RWPE2 (cell line): Measurements from ENCODE around the gene CUL5.

Experiments used
- ATAC-seq: fragments of 200-7000 bp; cut with Tn5 transposase; 3 replicates; pipeline ENCODE4 v1.9.1; 2021; ENCODE audit warnings: low read depth
- DNase-seq: peaks from one replicate; pipeline ENCODE4 v3.0.0-alpha.2; 2020; ENCODE audit warnings: low spot score
- H3K27ac ChIP-seq: fragments of 450-650 bp; 2 replicates; pipeline ENCODE4 v1.5.1; 2017; ENCODE audit warnings: mild to moderate bottlenecking; ENCODE audit not compliant: poor library complexity, severe bottlenecking
- H3K27me3 ChIP-seq: fragments of 250-450 bp; sonication (Bioruptor Pico); 2 replicates; pipeline ENCODE4 v1.5.1; 2021; ENCODE audit warnings: mild to moderate bottlenecking, moderate library complexity; ENCODE audit not compliant: insufficient read depth, poor library complexity, severe bottlenecking
- H3K36me3 ChIP-seq: fragments of 250-450 bp; sonication (Bioruptor Pico); 2 replicates; pipeline ENCODE4 v1.5.1; 2020; ENCODE audit warnings: low read depth, mild to moderate bottlenecking, moderate library complexity
- H3K4me1 ChIP-seq: fragments of 250-450 bp; sonication (Bioruptor Pico); 2 replicates; pipeline ENCODE4 v1.5.1; 2021; ENCODE audit warnings: mild to moderate bottlenecking, moderate library complexity; ENCODE audit not compliant: insufficient read depth, poor library complexity, severe bottlenecking
- H3K4me3 ChIP-seq: fragments of 250-450 bp; sonication (Bioruptor Pico); 2 replicates; pipeline ENCODE4 v1.5.1; 2021; ENCODE audit warnings: mild to moderate bottlenecking, moderate library complexity; ENCODE audit not compliant: severe bottlenecking
- H3K9me3 ChIP-seq: fragments of 250-450 bp; sonication (Bioruptor Pico); 2 replicates; pipeline ENCODE4 v1.5.1; 2021; ENCODE audit warnings: mild to moderate bottlenecking, moderate library complexity; ENCODE audit not compliant: severe bottlenecking
- TF ChIP-seq, protein P1 (sequence below): fragments of 450-650 bp; IDR thresholded peaks from one replicate; pipeline ENCODE4 v1.5.1; 2017; ENCODE audit warnings: mild to moderate bottlenecking, moderate library complexity; ENCODE audit not compliant: poor library complexity, severe bottlenecking

CUL5 gene

DNA sequence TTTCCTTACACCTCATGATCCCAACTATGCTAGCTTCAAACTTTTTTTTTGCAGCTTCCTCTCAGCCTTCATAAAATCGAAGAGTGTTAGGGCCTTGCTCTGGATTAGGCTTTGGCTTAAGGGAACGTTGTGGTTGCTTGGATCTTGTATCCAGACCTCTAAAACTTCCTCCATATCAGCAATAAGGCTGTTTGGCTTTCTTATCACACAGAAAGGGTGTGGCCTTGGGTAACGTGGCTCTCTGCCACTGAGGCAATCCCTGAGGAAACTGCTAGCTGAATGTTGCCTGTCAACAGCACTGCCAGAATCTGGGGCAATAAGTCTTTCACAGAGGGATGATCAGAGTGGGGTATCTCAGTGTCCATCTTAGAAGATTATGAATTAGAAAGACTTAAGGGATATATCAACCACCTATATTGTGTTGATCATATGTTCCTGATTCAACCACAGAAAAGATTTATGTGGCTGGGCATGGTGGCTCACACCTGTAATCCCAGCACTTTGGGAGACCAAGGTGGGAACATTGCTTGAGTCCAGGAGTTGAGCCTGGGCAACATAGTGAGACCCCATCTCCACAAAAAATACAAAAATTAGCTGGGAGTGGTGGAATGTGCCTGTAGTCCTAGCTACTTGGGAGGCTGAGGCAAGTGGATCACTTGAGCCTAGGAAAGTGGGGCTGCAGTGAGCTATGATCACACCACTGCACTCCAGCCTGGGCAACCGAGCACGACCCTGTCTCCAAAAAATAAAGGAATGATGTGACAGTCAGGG, 12.5 kb upstream of the CUL5 start:
- H3K27me3 ChIP-seq = no peaks in the 10 kb centered on the region
- ATAC-seq = no peak
- H3K27ac ChIP-seq = no peak overlapping the region

GRCh38 chr11:107998761-107999160, 9.9 kb upstream of the CUL5 start:
- TF ChIP-seq, protein P1, sequence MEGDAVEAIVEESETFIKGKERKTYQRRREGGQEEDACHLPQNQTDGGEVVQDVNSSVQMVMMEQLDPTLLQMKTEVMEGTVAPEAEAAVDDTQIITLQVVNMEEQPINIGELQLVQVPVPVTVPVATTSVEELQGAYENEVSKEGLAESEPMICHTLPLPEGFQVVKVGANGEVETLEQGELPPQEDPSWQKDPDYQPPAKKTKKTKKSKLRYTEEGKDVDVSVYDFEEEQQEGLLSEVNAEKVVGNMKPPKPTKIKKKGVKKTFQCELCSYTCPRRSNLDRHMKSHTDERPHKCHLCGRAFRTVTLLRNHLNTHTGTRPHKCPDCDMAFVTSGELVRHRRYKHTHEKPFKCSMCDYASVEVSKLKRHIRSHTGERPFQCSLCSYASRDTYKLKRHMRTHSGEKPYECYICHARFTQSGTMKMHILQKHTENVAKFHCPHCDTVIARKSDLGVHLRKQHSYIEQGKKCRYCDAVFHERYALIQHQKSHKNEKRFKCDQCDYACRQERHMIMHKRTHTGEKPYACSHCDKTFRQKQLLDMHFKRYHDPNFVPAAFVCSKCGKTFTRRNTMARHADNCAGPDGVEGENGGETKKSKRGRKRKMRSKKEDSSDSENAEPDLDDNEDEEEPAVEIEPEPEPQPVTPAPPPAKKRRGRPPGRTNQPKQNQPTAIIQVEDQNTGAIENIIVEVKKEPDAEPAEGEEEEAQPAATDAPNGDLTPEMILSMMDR = no peak
- no peak for DNase-seq
- Histone ChIP-seq H3K27ac (no peak overlapping the region), H3K27me3 (no peaks in the 10 kb centered on the region), H3K9me3 (no peaks in the 10 kb centered on the region), H3K36me3 (no peaks in the 10 kb centered on the region), H3K4me3 (no peak overlapping the region), H3K4me1 (no peaks in the 10 kb centered on the region)
- no peak for ATAC-seq

More for the DNA sequence above, 12.5 kb upstream of the CUL5 start:
- Histone ChIP-seq H3K36me3 (no peaks in the 10 kb centered on the region), H3K9me3 (no peaks in the 10 kb centered on the region), H3K4me3 (no peak overlapping the region), H3K4me1 (no peaks in the 10 kb centered on the region)
- TF ChIP-seq, protein P1 = no peak
- DNase-seq = no peak

- no peaks in the 10 kb centered on the region for H3K9me3 ChIP-seq
- no peak for DNase-seq
These were observed 8.8 kb upstream of the CUL5 start for GRCh38 chr11:107999759-108000455.

DNA sequence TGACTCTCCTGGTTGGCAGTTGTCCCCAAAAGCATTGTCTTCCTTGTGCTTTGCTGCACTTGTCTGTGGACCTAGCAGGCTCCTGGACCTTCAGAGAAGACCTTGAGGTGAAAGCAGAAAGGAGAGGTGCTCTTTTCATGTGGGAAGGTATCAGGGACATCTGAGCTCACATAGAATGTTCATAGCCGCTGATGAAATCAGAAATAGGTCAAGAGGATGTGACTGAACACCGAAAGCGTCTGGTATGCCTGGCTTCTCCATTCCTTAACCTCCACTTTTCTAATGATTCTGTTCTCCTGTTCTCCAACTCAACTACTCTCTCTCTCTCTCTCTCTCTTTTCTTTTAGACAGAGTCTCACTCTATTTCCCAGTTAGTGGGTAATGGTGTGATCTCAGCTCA, 6.2 kb upstream of the CUL5 start:
- TF ChIP-seq, protein P1 = no peak
- no peak for DNase-seq

More at GRCh38 chr11:107999759-108000455, 8.8 kb upstream of the CUL5 start:
- Histone ChIP-seq H3K4me3 (no peak overlapping the region), H3K27ac (no peak overlapping the region), H3K36me3 (no peaks in the 10 kb centered on the region), H3K4me1 (no peaks in the 10 kb centered on the region), H3K27me3 (no peaks in the 10 kb centered on the region)
- TF ChIP-seq, protein P1 = peak; percentile 52
- peak; percentile 84 for ATAC-seq

GRCh38 chr11:108003623-108004022, 5.1 kb upstream of the CUL5 start:
- Histone ChIP-seq H3K4me1 (no peaks in the 10 kb centered on the region), H3K27me3 (no peaks in the 10 kb centered on the region), H3K9me3 (no peaks in the 10 kb centered on the region), H3K36me3 (no peaks in the 10 kb centered on the region), H3K27ac (no peak overlapping the region), H3K4me3 (no peak overlapping the region)
- DNase-seq (no peak), ATAC-seq (no peak)
- TF ChIP-seq, protein P1 = no peak

More for the DNA sequence above, 6.2 kb upstream of the CUL5 start:
- Histone ChIP-seq H3K27me3 (no peaks in the 10 kb centered on the region), H3K27ac (no peak overlapping the region), H3K36me3 (no peaks in the 10 kb centered on the region), H3K4me3 (no peak overlapping the region), H3K4me1 (no peaks in the 10 kb centered on the region), H3K9me3 (no peaks in the 10 kb centered on the region)
- no peak for ATAC-seq
